A673 (cell line): Measurements from ENCODE around the gene YTHDC2. TPM values are rescaled to one million over a fixed set of nuclear protein-coding genes. Genes with fewer than 3 reads are reported as not detected.

Source experiments
- BruUV-seq: library from RNA; stranded (reverse); fragments of 400-500 nt; replicated peaks from 2 replicates; lab custom pipeline; 2021; lab: Mats Ljungman, UMichigan
- CTCF ChIA-PET: fragments of 300-600 bp; sonication (Branson Sonifier 250); formaldehyde crosslinking; loops from one replicate; lab custom pipeline; 2022; ENCODE audit warnings: antibody characterized with exemption; lab: Charles Lee
- POLR2A ChIA-PET: fragments of 300-600 bp; sonication (Branson Sonifier 250); formaldehyde crosslinking; loops from one replicate; lab custom pipeline; 2022; ENCODE audit warnings: antibody characterized with exemption; ENCODE audit not compliant: low non-redundant PET; lab: Charles Lee
- DNase-seq: peaks from one replicate; pipeline ENCODE4 v3.0.0-alpha.2; 2015; ENCODE audit warnings: low spot score
- H3K27ac ChIP-seq: fragments of 200-600 bp; sonication (generic); 2 replicates; pipeline ENCODE4 v1.5.1; 2016; ENCODE audit warnings: mixed run types, low read depth, mild to moderate bottlenecking, mixed read lengths, antibody characterized with exemption, low read length; ENCODE audit not compliant: poor library complexity, severe bottlenecking
- H3K27me3 ChIP-seq: fragments of 200-600 bp; sonication (generic); replicated peaks from 2 replicates; pipeline ENCODE4 v1.6.1; 2017; ENCODE audit warnings: mixed run types, low read depth, mild to moderate bottlenecking, mixed read lengths, antibody characterized with exemption, low read length; ENCODE audit not compliant: insufficient read depth, poor library complexity
- H3K36me3 ChIP-seq: fragments of 200-600 bp; sonication (generic); 2 replicates; pipeline ENCODE4 v1.6.1; 2016; ENCODE audit warnings: mixed run types, mild to moderate bottlenecking, mixed read lengths, antibody characterized with exemption, low read length; ENCODE audit not compliant: insufficient read depth, poor library complexity, severe bottlenecking
- H3K4me1 ChIP-seq: fragments of 200-600 bp; sonication (generic); 2 replicates; pipeline ENCODE4 v1.6.1; 2017; ENCODE audit warnings: mixed run types, mild to moderate bottlenecking, mixed read lengths, antibody characterized with exemption, low read length; ENCODE audit not compliant: insufficient read depth, poor library complexity, severe bottlenecking
- H3K4me3 ChIP-seq: fragments of 200-600 bp; sonication (generic); 2 replicates; pipeline ENCODE4 v1.5.1; 2016; ENCODE audit warnings: low read depth, mixed run types, mild to moderate bottlenecking, mixed read lengths, low read length; ENCODE audit not compliant: poor library complexity, severe bottlenecking
- H3K9me3 ChIP-seq: fragments of 200-600 bp; sonication (generic); 2 replicates; pipeline ENCODE4 v1.6.1; 2016; ENCODE audit warnings: mixed run types, low read depth, mild to moderate bottlenecking, mixed read lengths, antibody characterized with exemption, low read length; ENCODE audit not compliant: poor library complexity, severe bottlenecking
- CTCF ChIP-seq: fragments of 300-800, 200-600 bp; sonication (generic); conservative IDR thresholded peaks from 2 replicates; pipeline ENCODE4 v1.5.1; 2017; ENCODE audit warnings: low read depth, mild to moderate bottlenecking, antibody characterized with exemption, low read length, moderate library complexity, mixed read lengths
- EZH2 ChIP-seq: fragments of 200-600 bp; sonication (generic); IDR thresholded peaks from 2 replicates; pipeline ENCODE4 v1.6.1; 2017; ENCODE audit warnings: borderline replicate concordance, low read depth, mild to moderate bottlenecking, mixed read lengths, antibody characterized with exemption, low read length; ENCODE audit not compliant: poor library complexity, severe bottlenecking
- intact Hi-C: fragments of 100-400 bp; cut with micrococcal nuclease; formaldehyde crosslinking; loops from one replicate; pipeline ENCODE4 v1.10.0; 2022; ENCODE audit not compliant: unreplicated experiment
- total RNA-seq: library from RNA; stranded (reverse); gene quantifications from 2 replicates; pipeline ENCODE4 v1.2.3, GENCODE V29; 2021

Gene YTHDC2
- total RNA-seq, 1 experiment from 2014 or later: 24.3 TPM

GRCh38 chr5:113480243-113480642 is 33.3 kb upstream of the YTHDC2 start:
- Histone ChIP-seq H3K27ac (no peak overlapping the region), H3K9me3 (no peaks in the 10 kb centered on the region), H3K36me3 (no peaks in the 10 kb centered on the region), H3K4me1 (no peaks in the 10 kb centered on the region), H3K4me3 (no peak overlapping the region), H3K27me3 (peaks cover 16% of the 10 kb centered on the region)
- DNase-seq: no peak
- POLR2A ChIA-PET: no interaction called here
- no TSS peak for BruUV-seq
- TF ChIP-seq EZH2: no peak
- TF ChIP-seq CTCF: no peak
- CTCF ChIA-PET: no interaction called here
- intact Hi-C loops: no loop called here

- H3K36me3 ChIP-seq: no peaks in the 10 kb centered on the region
- H3K27ac ChIP-seq: no peak overlapping the region
- ChIA-PET CTCF (no interaction called here), POLR2A (no interaction called here)
- intact Hi-C loops: no loop called here
- peaks cover 5% of the 10 kb centered on the region for H3K4me1 ChIP-seq
- peak overlapping the region; percentile 66 for H3K4me3 ChIP-seq
- DNase-seq: peak; percentile 22
- no peak for TF ChIP-seq EZH2
- no peak for TF ChIP-seq CTCF
- BruUV-seq: no TSS peak
- peaks cover 13% of the 10 kb centered on the region for H3K9me3 ChIP-seq
- H3K27me3 ChIP-seq: peaks cover 38% of the 10 kb centered on the region
Measured at GRCh38 chr5:113487416-113487780, 26.1 kb upstream of the YTHDC2 start.

- POLR2A ChIA-PET: interaction anchor here (0.9 kb wide), 1 partner anchor 255 kb away, joined by 3 read pairs; no protein-coding TSS in a partner anchor
- H3K27me3 ChIP-seq: peaks cover 39% of the 10 kb centered on the region
- DNase-seq: peak; percentile 83
Measured at GRCh38 chr5:113487781-113488644, 25.5 kb upstream of the YTHDC2 start, which contains the start of gene MCC. TSS of gene MCC (minus strand) at chr5:113488453.

More at GRCh38 chr5:113487781-113488644, 25.5 kb upstream of the YTHDC2 start, which contains the start of gene MCC:
- no peak for TF ChIP-seq CTCF
- peak; percentile 13 for TF ChIP-seq EZH2
- BruUV-seq: no TSS peak
- Histone ChIP-seq H3K27ac (no peak within 1 kb of the TSS), H3K4me3 (peak within 1 kb of the TSS; percentile 66), H3K9me3 (peaks cover 13% of the 10 kb centered on the region), H3K36me3 (no peaks in the 10 kb centered on the region), H3K4me1 (peaks cover 5% of the 10 kb centered on the region)
- CTCF ChIA-PET: no interaction called here
- intact Hi-C loops: no loop called here
